ENCODE results near the gene FZD1.
"Not testable (repeated sequence)": the region's sequence is repeated elsewhere in the genome, so short reads cannot be mapped to it uniquely, and the experiment has no call there.

Gene FZD1

DNA sequence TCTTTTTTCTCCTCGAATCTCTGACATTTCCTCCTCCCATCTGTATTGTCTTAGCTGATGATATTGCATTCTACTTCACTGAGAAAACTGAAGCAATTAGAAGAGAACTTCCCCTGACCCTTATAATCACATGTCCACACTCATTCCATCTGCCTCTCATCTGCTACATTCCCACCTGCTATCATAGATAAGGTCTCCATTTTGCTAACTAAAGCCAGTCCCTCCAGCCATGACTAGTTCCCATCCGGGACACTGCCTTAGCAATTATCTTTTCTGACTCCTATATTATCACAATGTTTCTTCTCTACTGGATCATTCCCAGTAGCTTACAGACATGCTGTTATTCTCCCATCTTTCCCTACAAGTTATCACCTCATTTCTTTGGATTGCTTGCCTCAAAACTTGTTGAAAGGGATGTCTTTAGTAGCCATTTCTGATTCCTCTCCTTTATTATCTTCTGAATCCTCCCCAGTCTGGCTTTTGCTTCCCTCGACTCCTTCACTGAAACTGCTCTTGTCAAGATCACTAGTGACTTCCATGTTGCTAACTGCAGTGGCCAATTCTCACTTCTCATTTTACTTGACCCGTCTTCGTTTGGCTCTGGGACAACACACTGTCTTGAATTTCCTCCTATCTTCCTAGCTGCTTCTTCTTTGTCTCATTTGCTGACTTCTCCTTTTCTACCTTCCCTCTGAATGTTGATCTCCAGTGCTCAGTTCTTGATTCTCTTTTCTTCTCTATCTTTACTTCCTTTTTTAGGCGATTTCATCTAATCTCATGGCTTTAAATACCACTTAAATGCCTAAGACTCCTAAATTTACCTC lies 35.9 kb downstream of the FZD1 start:
- peak; percentile 31 for DNase-seq

DNA sequence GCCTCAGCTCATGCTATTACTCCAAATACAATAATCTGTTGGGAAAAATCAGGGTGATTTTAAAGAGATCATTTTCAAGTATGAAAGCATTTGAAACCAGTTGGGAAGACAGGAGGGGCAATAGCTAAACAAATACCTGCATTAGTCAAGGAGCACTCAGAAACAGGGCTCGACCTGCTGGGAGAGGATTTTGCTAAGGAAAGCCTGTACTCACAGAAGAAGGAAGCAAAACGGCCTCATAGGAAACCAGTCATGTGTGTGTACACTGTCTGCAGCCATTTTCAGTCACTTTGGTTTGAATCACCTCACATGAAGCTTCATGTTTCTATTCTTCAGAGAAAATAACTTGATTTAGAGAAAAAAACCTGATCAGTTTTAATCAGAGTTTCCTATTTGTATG lies 38.6 kb downstream of the FZD1 start:
- DNase-seq, result no peak

DNA sequence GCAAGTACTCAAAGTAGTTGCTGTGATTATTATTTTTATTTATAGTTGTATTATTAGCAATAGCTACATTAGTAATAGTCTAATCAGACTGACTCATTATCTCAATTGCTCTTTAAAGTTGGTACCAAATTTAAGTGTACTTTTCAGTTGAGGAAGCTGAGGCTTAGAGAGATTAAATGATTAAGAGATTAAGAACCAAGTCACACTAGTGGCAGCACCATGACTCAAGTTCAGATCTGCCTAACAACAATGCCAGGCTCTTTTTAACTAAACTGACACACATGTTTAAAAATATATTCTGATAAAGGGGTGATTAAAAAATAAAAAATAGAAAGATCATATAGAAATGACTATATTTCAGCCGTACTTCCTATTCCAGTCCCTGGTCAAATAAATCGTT lies 42.0 kb downstream of the FZD1 start:
- no peak for DNase-seq

DNA sequence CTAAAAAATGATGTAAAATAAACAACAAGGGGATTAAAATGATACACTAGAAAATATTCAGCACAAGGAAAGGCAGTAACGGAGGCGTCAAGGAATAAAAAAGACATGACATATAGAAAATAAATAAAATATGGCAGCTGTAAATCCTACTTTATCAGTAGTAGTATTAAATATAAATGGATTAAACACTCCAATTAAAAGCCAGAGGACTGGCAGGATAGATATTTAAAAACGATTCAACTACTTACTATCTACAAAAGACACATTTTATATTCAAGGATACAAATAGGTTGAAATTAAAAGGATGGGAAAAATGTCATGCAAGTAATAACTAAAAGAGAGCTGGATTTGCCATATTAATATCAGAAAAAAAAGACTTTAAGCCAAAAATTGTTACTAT lies 43.2 kb downstream of the FZD1 start:
- DNase-seq, result no peak

DNA sequence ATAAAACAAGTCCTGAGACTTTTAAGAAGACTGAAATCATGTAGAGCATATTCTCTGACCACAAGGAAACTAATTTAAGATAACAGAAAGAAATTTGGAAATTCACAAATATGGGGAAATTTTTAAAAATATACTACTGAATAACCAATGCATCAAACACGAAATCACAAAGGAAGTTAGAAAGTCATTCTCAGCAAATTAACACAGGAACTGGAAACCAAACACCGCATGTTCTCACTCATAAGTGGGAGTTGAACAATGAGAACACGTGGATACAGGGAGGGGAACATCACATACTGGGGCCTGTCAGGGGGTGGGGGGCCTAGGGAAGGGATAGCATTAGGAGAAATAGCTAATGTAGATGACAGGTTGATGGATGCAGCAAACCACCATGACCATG lies 44.0 kb downstream of the FZD1 start:
- not testable (repeated sequence) for DNase-seq

DNA sequence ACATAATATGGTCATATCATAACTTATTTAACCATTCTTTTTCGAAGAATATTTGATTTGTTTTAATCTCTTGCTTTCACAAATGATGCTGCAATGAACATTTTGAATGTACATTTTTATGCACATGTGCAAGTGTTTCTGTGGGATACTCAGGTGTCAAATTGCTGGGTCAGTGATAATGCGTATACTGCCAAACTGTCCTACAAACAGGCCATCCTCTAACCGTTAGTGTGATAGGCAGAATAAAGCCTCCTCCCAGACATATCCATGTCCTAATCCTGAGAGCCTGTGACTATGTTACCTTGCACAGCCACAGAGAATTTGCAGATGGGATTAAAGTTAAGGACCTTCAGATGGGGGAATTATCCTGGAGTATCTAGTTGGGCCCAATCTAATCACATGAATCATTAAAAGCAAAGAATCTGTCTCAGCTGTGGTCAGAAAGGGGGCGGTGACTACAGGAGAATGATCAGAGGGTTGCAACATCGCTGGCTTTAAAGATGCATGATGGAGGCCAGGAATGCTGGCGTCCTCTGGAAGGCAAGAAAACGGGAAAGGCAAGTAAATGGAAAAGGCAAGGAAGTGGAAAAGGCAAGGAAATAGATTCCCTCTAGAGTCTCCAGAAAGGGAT lies 46.7 kb downstream of the FZD1 start:
- DNase-seq, result no peak

DNA sequence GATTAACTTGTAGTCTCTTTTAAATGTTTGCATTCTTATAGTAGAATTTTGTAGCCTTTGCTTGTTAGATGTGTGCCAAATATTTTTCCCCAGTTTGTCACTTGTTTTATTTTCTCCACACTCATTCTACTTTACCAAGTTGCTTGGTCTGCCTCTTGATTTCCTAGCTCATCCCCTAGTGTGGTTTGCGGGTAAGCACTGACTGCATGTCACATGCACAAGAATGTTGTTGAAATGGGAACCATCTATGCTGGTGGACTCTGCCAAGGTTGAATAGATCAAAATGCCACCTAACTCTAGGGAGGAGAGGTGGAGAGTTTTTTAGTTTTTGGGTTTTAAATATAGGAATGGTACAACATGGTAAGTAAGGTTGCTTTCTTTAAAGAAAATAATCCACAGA lies 47.6 kb downstream of the FZD1 start:
- DNase-seq, result no peak

DNA sequence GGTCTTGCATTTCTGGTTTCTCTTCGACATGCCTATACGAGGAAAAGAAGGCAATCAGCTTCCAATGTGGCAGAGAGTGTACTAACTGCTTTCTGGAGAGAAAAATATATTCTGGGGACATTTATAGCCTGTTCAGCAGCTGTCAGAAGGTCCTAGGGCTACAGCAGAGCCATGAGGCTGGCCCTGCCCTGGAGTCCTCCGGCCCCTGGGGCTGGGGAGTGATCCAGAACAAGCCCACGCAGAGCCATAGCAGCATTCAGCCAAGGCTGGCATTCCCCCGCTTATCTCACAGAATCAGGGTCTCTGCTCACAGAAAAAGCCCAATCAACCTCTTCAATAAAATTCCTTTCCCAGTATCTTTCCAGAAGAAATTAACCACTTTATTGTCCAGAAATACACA lies 48.9 kb downstream of the FZD1 start:
- DNase-seq, result no peak

DNA sequence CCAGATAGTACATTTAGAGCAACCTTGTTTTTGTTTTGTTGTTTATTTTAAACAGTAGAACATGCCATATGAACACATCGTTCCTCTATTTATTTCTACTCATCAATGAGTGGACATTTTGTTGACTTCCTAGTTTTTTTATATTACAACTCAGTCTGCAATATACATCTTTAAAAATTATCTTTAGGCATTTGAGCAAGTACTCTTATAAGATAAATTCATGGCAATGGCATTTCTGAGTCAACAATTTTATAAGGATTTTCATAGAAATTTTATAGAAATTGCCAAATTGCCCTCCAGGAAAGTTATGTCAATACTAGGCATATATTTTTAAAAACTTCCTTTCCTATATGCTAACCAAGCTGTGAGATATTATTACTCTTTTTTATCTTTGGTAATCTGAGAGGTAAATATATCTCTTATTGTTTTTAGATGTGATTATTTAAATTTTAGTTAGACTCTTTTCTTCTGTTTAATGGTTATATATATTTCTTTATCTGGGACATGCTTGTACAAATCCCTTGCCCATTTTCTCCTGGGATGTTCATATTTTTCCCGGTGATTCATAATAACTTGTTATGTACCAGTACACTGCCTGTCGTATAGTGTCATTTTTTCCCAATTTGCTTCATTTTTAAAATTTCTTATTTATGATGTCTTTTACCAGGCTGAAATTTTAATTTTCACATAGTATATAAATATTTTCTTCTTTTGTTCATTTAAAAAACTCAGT lies 50.5 kb downstream of the FZD1 start:
- no peak for DNase-seq

DNA sequence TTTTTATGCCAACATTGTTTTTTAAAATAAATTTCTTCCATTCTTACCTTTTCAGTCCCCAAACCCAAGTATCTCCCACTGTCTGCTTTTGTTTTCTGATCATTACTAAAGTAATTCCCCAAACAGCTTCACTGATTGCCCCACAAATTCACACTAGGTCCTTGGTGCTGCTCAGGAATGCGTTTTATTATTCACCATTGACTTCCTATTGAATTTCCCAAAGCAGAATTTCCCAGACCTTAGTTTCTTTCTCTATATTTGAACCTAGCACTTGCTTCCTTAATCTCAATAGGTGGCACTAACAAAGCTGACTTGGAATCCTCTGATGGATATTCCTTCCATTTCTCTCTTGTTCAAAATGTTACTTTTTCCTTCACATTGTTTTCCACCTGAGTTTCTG lies 52.2 kb downstream of the FZD1 start:
- no peak for DNase-seq

DNA sequence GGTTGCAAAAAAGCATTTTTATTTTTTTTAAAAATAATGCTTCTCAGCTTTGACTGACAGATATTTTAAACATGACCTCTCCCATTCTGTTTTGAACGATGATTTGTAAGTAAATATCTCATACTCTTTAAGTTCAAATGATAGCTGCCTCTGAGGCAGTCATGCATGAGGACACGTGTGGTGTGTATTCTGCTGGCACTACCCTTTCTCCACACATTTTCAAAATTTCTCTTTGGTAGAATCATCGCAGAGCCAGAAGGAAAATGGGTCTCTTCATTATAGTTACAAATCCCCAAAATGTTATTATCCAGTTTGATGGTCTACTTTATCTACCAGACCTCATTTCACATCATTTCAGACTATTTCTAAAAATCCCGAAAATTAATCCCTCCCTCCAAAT lies 55.1 kb downstream of the FZD1 start:
- DNase-seq, result no peak

DNA sequence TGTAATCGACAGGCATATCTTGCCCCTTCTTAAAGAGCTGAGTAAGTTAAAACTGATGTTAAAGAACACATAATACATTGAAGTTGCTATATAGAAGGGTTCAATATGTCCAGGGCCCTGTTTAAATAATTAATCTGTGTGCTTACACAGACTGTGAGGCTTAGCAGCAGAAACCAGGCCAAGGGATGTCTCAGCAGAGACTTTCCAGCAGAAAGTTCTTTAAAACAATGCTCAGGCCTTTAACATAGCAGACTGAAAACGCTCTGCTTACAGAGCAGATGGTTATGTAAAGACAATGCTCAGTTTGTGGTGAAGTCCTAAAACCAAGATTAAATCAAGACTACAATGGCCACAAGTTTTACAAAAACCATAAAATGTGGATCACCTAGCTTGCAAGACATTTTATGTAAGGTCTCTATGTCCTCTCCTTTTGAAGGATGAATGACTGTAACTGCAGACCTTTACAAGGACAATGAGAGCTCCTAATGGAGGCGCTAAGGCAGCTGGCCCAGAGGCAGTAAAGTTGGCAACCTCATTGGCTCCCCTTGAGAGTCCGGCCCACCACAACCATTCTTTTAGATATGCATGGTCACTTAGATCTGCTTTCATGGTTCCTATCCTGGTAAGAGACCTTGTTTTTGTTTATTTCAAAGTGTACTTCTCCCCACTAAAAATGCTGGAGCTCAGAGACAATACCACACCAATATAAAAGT lies 56.3 kb downstream of the FZD1 start:
- DNase-seq, result no peak
